HEK293 (cell line): ENCODE results near the gene ITPKB.

ENCODE experiments used
- CTCF ChIA-PET: fragments of 350-600 bp; formaldehyde crosslinking; extraction: SDS; loops from one replicate; lab custom pipeline; 2021; ENCODE audit warnings: antibody characterized with exemption; lab: Yijun Ruan, JAX
- POLR2A ChIA-PET: fragments of 300-600 bp; formaldehyde crosslinking; extraction: SDS; loops from one replicate; lab custom pipeline; 2020; ENCODE audit warnings: antibody characterized with exemption, inconsistent platforms; lab: Yijun Ruan, JAX
- H3K27ac ChIP-seq: fragments of 200-500 bp; sonication (Bioruptor generic); 2 replicates; pipeline ENCODE4 v1.5.1; 2014; ENCODE audit warnings: low read depth, low read length, control low read depth, inconsistent platforms; ENCODE audit errors: extremely low read depth
- H3K36me3 ChIP-seq, 2 experiments: fragments of 200-500 bp in 1 of 2; sonication (Bioruptor generic) in 1 of 2; 1 replicate in 1 of 2; 2 replicates in 1 of 2; pipeline ENCODE4 v1.5.1; 2014 to 2017; ENCODE audit warnings: inconsistent platforms in 2 of 2, low read length in 2 of 2; ENCODE audit not compliant: control insufficient read depth in 2 of 2, insufficient read depth in 1 of 2
- H3K4me1 ChIP-seq: fragments of 200-500 bp; sonication (Bioruptor generic); 2 replicates; pipeline ENCODE4 v1.5.1; 2014; ENCODE audit warnings: mild to moderate bottlenecking, low read length, inconsistent platforms; ENCODE audit not compliant: control insufficient read depth, insufficient read depth
- H3K4me3 ChIP-seq: 2 replicates; pipeline ENCODE4 v1.5.1; 2011; ENCODE audit warnings: low read depth, mild to moderate bottlenecking, control low read depth, low read length, moderate library complexity
- H3K9me3 ChIP-seq: fragments of 200-500 bp; sonication (Bioruptor generic); 2 replicates; pipeline ENCODE4 v1.5.1; 2014; ENCODE audit warnings: low read depth, low read length, inconsistent platforms; ENCODE audit not compliant: control insufficient read depth, insufficient read depth
- PRDM1 ChIP-seq: fragments of 450-650 bp; formaldehyde crosslinking; IDR thresholded peaks from 2 replicates; pipeline ENCODE4; 2016; ENCODE audit warnings: missing biosample characterization, missing genetic modification characterization
- REST ChIP-seq: fragments of 450-650 bp; formaldehyde crosslinking; IDR thresholded peaks from 2 replicates; pipeline ENCODE4 v1.5.1; 2016; ENCODE audit warnings: missing biosample characterization, missing genetic modification characterization
- SP2 ChIP-seq: fragments of 450-650 bp; formaldehyde crosslinking; IDR thresholded peaks from 2 replicates; pipeline ENCODE4 v1.5.1; 2016; ENCODE audit warnings: missing biosample characterization, missing genetic modification characterization
- ZFP3 ChIP-seq: fragments of 450-650 bp; formaldehyde crosslinking; IDR thresholded peaks from 2 replicates; pipeline ENCODE4 v1.5.1; 2016; ENCODE audit warnings: low read depth, missing biosample characterization, missing genetic modification characterization
- ZNF121 ChIP-seq: fragments of 450-650 bp; formaldehyde crosslinking; IDR thresholded peaks from 2 replicates; pipeline ENCODE4 v1.5.1; 2016; ENCODE audit warnings: missing biosample characterization, missing genetic modification characterization
- ZNF24 ChIP-seq: fragments of 450-650 bp; formaldehyde crosslinking; IDR thresholded peaks from 2 replicates; pipeline ENCODE4 v1.5.1; 2016; ENCODE audit warnings: missing biosample characterization, missing genetic modification characterization
- ZNF449 ChIP-seq: fragments of 450-650 bp; formaldehyde crosslinking; IDR thresholded peaks from 2 replicates; pipeline ENCODE4 v1.5.1; 2017; ENCODE audit warnings: missing biosample characterization, mild to moderate bottlenecking, missing genetic modification characterization, moderate library complexity
- ZNF518A ChIP-seq: fragments of 450-650 bp; formaldehyde crosslinking; conservative IDR thresholded peaks from 2 replicates; pipeline ENCODE4 v1.5.1; 2016; ENCODE audit warnings: low read depth, missing biosample characterization, missing genetic modification characterization
- ZNF658 ChIP-seq: fragments of 450-650 bp; formaldehyde crosslinking; IDR thresholded peaks from 2 replicates; pipeline ENCODE4; 2016; ENCODE audit warnings: missing biosample characterization, missing genetic modification characterization
- ZSCAN18 ChIP-seq: fragments of 450-650 bp; formaldehyde crosslinking; IDR thresholded peaks from 2 replicates; pipeline ENCODE4 v1.5.1; 2016; ENCODE audit warnings: missing biosample characterization, missing genetic modification characterization

The ITPKB gene

GRCh38 chr1:226700861-226701260 is 38.2 kb downstream of the ITPKB start:
- ChIA-PET POLR2A (interaction anchor here (0.7 to 2.0 kb wide), 3 partner anchors 21 to 392 kb away, joined by 3 to 6 read pairs (median 6); no protein-coding TSS in a partner anchor), CTCF (interaction anchor here (0.7 to 1.0 kb wide), 5 partner anchors 11 to 129 kb away, joined by 3 to 4 read pairs (median 3); no protein-coding TSS in a partner anchor)
- Histone ChIP-seq H3K36me3 (no peaks in the 10 kb centered on the region), H3K27ac (no peak overlapping the region), H3K4me1 (peaks cover 10% of the 10 kb centered on the region), H3K4me3 (no peak overlapping the region), H3K9me3 (no peaks in the 10 kb centered on the region)
- TF ChIP-seq ZNF658 (tag by site-specific recombination) (no peak), ZNF518A (tag by site-specific recombination) (no peak), ZSCAN18 (tag by site-specific recombination) (no peak), REST (no peak), ZNF121 (tag by site-specific recombination) (no peak), SP2 (no peak), ZNF24 (tag by site-specific recombination) (no peak)

- peaks cover 10% of the 10 kb centered on the region for H3K4me1 ChIP-seq
- no peak overlapping the region for H3K4me3 ChIP-seq
- no peaks in the 10 kb centered on the region for H3K9me3 ChIP-seq
- ChIA-PET POLR2A (interaction anchor here (2.0 kb wide), 1 partner anchor 19 kb away, joined by 6 read pairs; no protein-coding TSS in a partner anchor), CTCF (interaction anchor here (0.7 to 1.3 kb wide), 2 partner anchors 72 to 91 kb away, joined by 3 read pairs; no protein-coding TSS in a partner anchor)
- H3K36me3 ChIP-seq: no peaks in the 10 kb centered on the region
- no peak overlapping the region for H3K27ac ChIP-seq
- peak; percentile 63 for TF ChIP-seq ZNF449 (tag by site-specific recombination)
- no peak for TF ChIP-seq PRDM1 (tag by site-specific recombination)
- TF ChIP-seq ZFP3 (tag by site-specific recombination): no peak
Measured at GRCh38 chr1:226699166-226699565, 39.9 kb downstream of the ITPKB start.
